Neuronal stem cell (in vitro differentiated cells): Measurements from ENCODE around the gene BPIFB6.

ENCODE experiments used
- DNase-seq: peaks from one replicate; pipeline ENCODE4 v3.0.0-alpha.2; 2013; ENCODE audit warnings: low spot score
- H2AFZ ChIP-seq: one replicate; pipeline ENCODE4 v1.6.1; 2013; ENCODE audit warnings: mild to moderate bottlenecking, low read length, inconsistent platforms
- H2AK5ac ChIP-seq: 2 replicates; pipeline ENCODE4 v1.6.1; 2013; ENCODE audit warnings: low read depth, mild to moderate bottlenecking, inconsistent platforms, low read length, moderate library complexity, mixed read lengths
- H2BK120ac ChIP-seq: 2 replicates; pipeline ENCODE4 v1.6.1; 2013; ENCODE audit warnings: low read depth, mild to moderate bottlenecking, inconsistent platforms, low read length, moderate library complexity, mixed read lengths
- H2BK12ac ChIP-seq: one replicate; pipeline ENCODE4 v1.6.1; 2013; ENCODE audit warnings: low read length, inconsistent platforms
- H2BK15ac ChIP-seq: 2 replicates; pipeline ENCODE4 v1.6.1; 2013; ENCODE audit warnings: mild to moderate bottlenecking, low read length, inconsistent platforms, mixed read lengths
- H2BK5ac ChIP-seq: one replicate; pipeline ENCODE4 v1.6.1; 2013; ENCODE audit warnings: inconsistent platforms, mild to moderate bottlenecking, low read length, moderate library complexity
- H3K14ac ChIP-seq: one replicate; pipeline ENCODE4 v1.6.1; 2013; ENCODE audit warnings: low read length, inconsistent platforms
- H3K18ac ChIP-seq: 2 replicates; pipeline ENCODE4 v1.6.1; 2013; ENCODE audit warnings: low read length, inconsistent platforms
- H3K23ac ChIP-seq: 2 replicates; pipeline ENCODE4 v1.6.1; 2013; ENCODE audit warnings: low read depth, mild to moderate bottlenecking, mixed read lengths, low read length, inconsistent platforms; ENCODE audit not compliant: poor library complexity
- H3K27ac ChIP-seq: replicated peaks from 3 replicates; pipeline ENCODE4 v1.5.1; 2013; ENCODE audit warnings: low read length, inconsistent platforms
- H3K27me3 ChIP-seq, 3 experiments: 2 replicates each; pipeline ENCODE4 v1.6.1; 2013; ENCODE audit warnings: low read length in 3 of 3, mild to moderate bottlenecking in 2 of 3, inconsistent platforms in 1 of 3, low read depth in 1 of 3, mixed read lengths in 1 of 3, moderate library complexity in 1 of 3; ENCODE audit not compliant: control insufficient read depth in 3 of 3, insufficient read depth in 3 of 3
- H3K36me3 ChIP-seq, 2 donors: replicated peaks in 1 of 2; 2 replicates each; pipeline ENCODE4 v1.6.1; 2013; ENCODE audit warnings: low read length in 2 of 2; ENCODE audit not compliant: control insufficient read depth in 2 of 2, insufficient read depth in 2 of 2
- H3K4ac ChIP-seq: 2 replicates; pipeline ENCODE4 v1.6.1; 2013; ENCODE audit warnings: inconsistent platforms, mild to moderate bottlenecking, low read length, moderate library complexity
- H3K4me1 ChIP-seq, 2 donors: 1 replicate in 1 of 2; 2 replicates in 1 of 2; pipeline ENCODE4 v1.6.1; 2013; ENCODE audit warnings: low read length in 2 of 2, low read depth in 1 of 2; ENCODE audit not compliant: control insufficient read depth in 2 of 2, insufficient read depth in 1 of 2
- H3K4me2 ChIP-seq: one replicate; pipeline ENCODE4 v1.6.1; 2013; ENCODE audit warnings: mild to moderate bottlenecking, low read length, inconsistent platforms; ENCODE audit not compliant: insufficient read depth, poor library complexity, severe bottlenecking
- H3K4me3 ChIP-seq, 2 donors: 2 replicates each; pipeline ENCODE4 v1.5.1; 2013; ENCODE audit warnings: low read length in 2 of 2, mild to moderate bottlenecking in 2 of 2, inconsistent platforms in 1 of 2, moderate library complexity in 1 of 2
- H3K79me1 ChIP-seq: one replicate; pipeline ENCODE4 v1.6.1; 2013; ENCODE audit warnings: low read depth, mild to moderate bottlenecking, inconsistent platforms, low read length, moderate library complexity
- H3K9ac ChIP-seq: one replicate; pipeline ENCODE4 v1.6.1; 2013; ENCODE audit warnings: mild to moderate bottlenecking, low read depth, low read length, inconsistent platforms; ENCODE audit not compliant: poor library complexity
- H3K9me3 ChIP-seq, 2 donors: replicated peaks in 1 of 2; 2 replicates each; pipeline versions ENCODE3 to v1.6.1; 2013; ENCODE audit warnings: low read length in 2 of 2, mild to moderate bottlenecking in 2 of 2, inconsistent platforms in 1 of 2, low read depth in 1 of 2, mixed read lengths in 1 of 2, moderate library complexity in 1 of 2; ENCODE audit not compliant: control insufficient read depth in 2 of 2, insufficient read depth in 1 of 2
- H4K8ac ChIP-seq: one replicate; pipeline ENCODE4 v1.6.1; 2013; ENCODE audit warnings: low read depth, mild to moderate bottlenecking, inconsistent platforms, low read length, moderate library complexity
- H4K91ac ChIP-seq: one replicate; pipeline ENCODE4 v1.6.1; 2013; ENCODE audit warnings: low read length, low read depth, mild to moderate bottlenecking, inconsistent platforms; ENCODE audit not compliant: poor library complexity
- WGBS, 2 donors: extraction: QIAGEN DNeasy Blood & Tissue Kit; methylation state at CpG; one replicate each; pipeline ENCODE4 v1.1.7; 2013; ENCODE audit warnings: missing lambda C conversion rate in 2 of 2, mixed read lengths in 1 of 2; ENCODE audit not compliant: insufficient read length in 2 of 2, insufficient replicate concordance in 1 of 2; ENCODE audit errors: extremely low coverage in 2 of 2; 5-methylcytosine and 5-hydroxymethylcytosine counted together

Gene BPIFB6

DNA sequence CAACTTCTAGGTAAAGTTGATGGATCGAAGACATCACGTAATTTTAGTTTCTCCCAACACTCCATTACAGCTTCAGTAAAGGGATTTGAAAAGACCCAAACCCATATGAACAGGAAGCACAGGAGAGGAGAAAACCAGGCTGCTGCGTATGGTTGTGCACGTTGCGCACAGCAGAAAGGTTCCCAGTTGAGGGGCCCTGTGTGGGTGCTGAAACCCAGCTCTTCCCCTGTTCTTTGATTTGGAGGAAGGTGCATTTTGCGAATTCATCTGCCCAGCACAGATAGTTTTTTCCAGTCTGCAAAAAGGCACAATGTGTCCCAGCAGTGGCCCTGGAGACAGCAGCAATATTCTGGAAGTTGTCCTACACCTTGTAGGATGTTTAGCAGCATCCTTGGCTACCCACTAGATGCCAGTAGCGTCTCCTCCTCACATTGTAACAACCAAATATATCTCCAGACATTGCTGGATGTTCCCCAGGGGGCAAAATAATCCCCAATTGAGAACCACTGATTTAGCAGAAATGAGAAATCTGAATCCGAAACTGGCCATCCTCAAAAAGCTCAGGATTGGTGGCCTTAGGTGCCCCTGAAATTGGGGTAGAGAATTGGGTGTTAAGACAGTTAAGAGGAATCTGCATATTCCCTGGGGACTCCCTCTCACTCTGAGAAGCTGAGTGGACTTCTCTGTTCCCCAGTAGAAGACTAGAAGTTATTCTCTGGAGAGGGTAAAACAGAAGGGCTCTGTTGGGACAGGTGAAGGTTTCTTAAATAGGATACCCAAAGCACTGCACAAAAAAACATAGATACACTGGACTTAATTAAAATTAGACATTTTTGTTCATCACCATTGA, 39.4 kb upstream of the BPIFB6 start:
- H3K4me1 ChIP-seq, result peaks cover 0 to 1% of the 10 kb centered on the region in 2 donors
- H3K18ac ChIP-seq, result no peak overlapping the region
- H3K23ac ChIP-seq, result no peak overlapping the region
- H3K4me2 ChIP-seq, result no peak overlapping the region
- H3K4ac ChIP-seq, result no peak overlapping the region
- H3K14ac ChIP-seq, result no peak overlapping the region
- no peak overlapping the region for H2BK120ac ChIP-seq
- no peak overlapping the region for H2BK5ac ChIP-seq
- no peaks in the 10 kb centered on the region for H3K9me3 ChIP-seq
- H3K4me3 ChIP-seq, result no peak overlapping the region
- no peak overlapping the region for H3K9ac ChIP-seq
- H3K27me3 ChIP-seq, result peaks cover 0 to 7% (median 0%) of the 10 kb centered on the region in 3 experiments
- H2BK12ac ChIP-seq, result no peak overlapping the region
- H3K27ac ChIP-seq, result no peak overlapping the region
- H2AFZ ChIP-seq, result no peak overlapping the region
- no peak overlapping the region for H2BK15ac ChIP-seq
- no CpG with 5 or more reads among the region's 8 CpGs for WGBS, 2 donors
- no peak overlapping the region for H2AK5ac ChIP-seq
- no peaks in the 10 kb centered on the region for H3K79me1 ChIP-seq
- no peak for DNase-seq
- no peaks in the 10 kb centered on the region for H3K36me3 ChIP-seq
- H4K8ac ChIP-seq, result no peak overlapping the region
- H4K91ac ChIP-seq, result no peak overlapping the region

- no peaks in the 10 kb centered on the region for H3K36me3 ChIP-seq
- no CpG with 5 or more reads among the region's 8 CpGs for WGBS, 2 donors
These were observed 37.9 kb upstream of the BPIFB6 start for GRCh38 chr20:32993496-32994050.

GRCh38 chr20:32995802-32996201, 35.6 kb upstream of the BPIFB6 start:
- H3K79me1 ChIP-seq, result no peaks in the 10 kb centered on the region
- peaks cover 0 to 3% of the 10 kb centered on the region in 2 donors for H3K4me1 ChIP-seq
- no peak overlapping the region for H2AFZ ChIP-seq
- peaks cover 0 to 12% (median 0%) of the 10 kb centered on the region in 3 experiments for H3K27me3 ChIP-seq
- H2BK5ac ChIP-seq, result no peak overlapping the region
- H3K9ac ChIP-seq, result no peak overlapping the region
- H3K23ac ChIP-seq, result no peak overlapping the region
- H3K14ac ChIP-seq, result no peak overlapping the region
- H2BK15ac ChIP-seq, result no peak overlapping the region
- no peak overlapping the region for H3K18ac ChIP-seq
- H2BK12ac ChIP-seq, result no peak overlapping the region
- H3K36me3 ChIP-seq, result no peaks in the 10 kb centered on the region
- no peak overlapping the region for H3K4me3 ChIP-seq
- no peak overlapping the region for H4K91ac ChIP-seq
- no peak overlapping the region for H2BK120ac ChIP-seq
- H3K4me2 ChIP-seq, result no peak overlapping the region
- H3K27ac ChIP-seq, result no peak overlapping the region
- no peak overlapping the region for H3K4ac ChIP-seq
- H3K9me3 ChIP-seq, result no peaks in the 10 kb centered on the region
- no peak for DNase-seq
- H2AK5ac ChIP-seq, result no peak overlapping the region
- no peak overlapping the region for H4K8ac ChIP-seq

More at GRCh38 chr20:32993496-32994050, 37.9 kb upstream of the BPIFB6 start:
- H4K8ac ChIP-seq, result no peak overlapping the region
- H3K23ac ChIP-seq, result no peak overlapping the region
- H3K4ac ChIP-seq, result no peak overlapping the region
- H3K14ac ChIP-seq, result no peak overlapping the region
- H2AFZ ChIP-seq, result no peak overlapping the region
- peaks cover 0 to 7% (median 0%) of the 10 kb centered on the region in 3 experiments for H3K27me3 ChIP-seq
- no peak overlapping the region for H4K91ac ChIP-seq
- H2BK12ac ChIP-seq, result no peak overlapping the region
- no peak for DNase-seq
- no peaks in the 10 kb centered on the region for H3K4me1 ChIP-seq
- no peak overlapping the region for H2BK5ac ChIP-seq
- no peak overlapping the region for H2BK15ac ChIP-seq
- no peaks in the 10 kb centered on the region for H3K79me1 ChIP-seq
- H2AK5ac ChIP-seq, result no peak overlapping the region
- H3K9ac ChIP-seq, result no peak overlapping the region
- H2BK120ac ChIP-seq, result no peak overlapping the region
- no peak overlapping the region for H3K4me2 ChIP-seq
- H3K9me3 ChIP-seq, result no peaks in the 10 kb centered on the region
- no peak overlapping the region for H3K18ac ChIP-seq
- no peak overlapping the region for H3K4me3 ChIP-seq
- H3K27ac ChIP-seq, result no peak overlapping the region

GRCh38 chr20:32997431-32997830, 34.0 kb upstream of the BPIFB6 start:
- Histone ChIP-seq H3K27ac (no peak overlapping the region), H3K9me3 (no peaks in the 10 kb centered on the region), H2AFZ (no peak overlapping the region), H2BK12ac (no peak overlapping the region), H3K4me1 (peaks cover 0 to 3% of the 10 kb centered on the region in 2 donors), H4K8ac (no peak overlapping the region), H3K27me3 (peaks cover 0 to 7% (median 0%) of the 10 kb centered on the region in 3 experiments), H3K9ac (no peak overlapping the region), H3K36me3 (no peaks in the 10 kb centered on the region), H3K4ac (no peak overlapping the region), H4K91ac (no peak overlapping the region), H2BK120ac (no peak overlapping the region), H3K79me1 (no peaks in the 10 kb centered on the region), H2AK5ac (no peak overlapping the region), H3K14ac (no peak overlapping the region), H3K18ac (no peak overlapping the region), H3K23ac (no peak overlapping the region), H3K4me2 (no peak overlapping the region), H2BK15ac (no peak overlapping the region), H2BK5ac (no peak overlapping the region), H3K4me3 (no peak overlapping the region)
- no CpG with 5 or more reads among the region's 2 CpGs for WGBS, 2 donors
- DNase-seq, result no peak
